Gastroesophageal sphincter (tissue), 3 donors: ENCODE measurements around the gene SECISBP2.

ENCODE experiments used
- CTCF ChIP-seq, 4 experiments: fragments of 200-600 bp in 2 of 4; fragments of 450-650 bp in 2 of 4; sonication (generic) in 1 of 4; IDR thresholded peaks; one replicate each; pipeline ENCODE4 v1.5.1; 2017 to 2019; ENCODE audit warnings: antibody characterized with exemption in 4 of 4, mild to moderate bottlenecking in 2 of 4, moderate library complexity in 2 of 4
- EP300 ChIP-seq: sonication (generic); formaldehyde crosslinking; IDR thresholded peaks from one replicate; pipeline ENCODE4 v1.6.1; 2017; ENCODE audit warnings: antibody characterized with exemption, mild to moderate bottlenecking
- POLR2A ChIP-seq, 2 donors: fragments of 450-650 bp; IDR thresholded peaks; one replicate each; pipeline ENCODE4 v1.6.1; 2017; ENCODE audit warnings: antibody characterized with exemption in 2 of 2, mild to moderate bottlenecking in 2 of 2, moderate library complexity in 1 of 2
- POLR2AphosphoS5 ChIP-seq: sonication (generic); formaldehyde crosslinking; IDR thresholded peaks from one replicate; pipeline ENCODE4 v1.6.1; 2017; ENCODE audit warnings: antibody characterized with exemption

GRCh38 chr9:89345476-89345875 is 27.2 kb downstream of the SECISBP2 start:
- TF ChIP-seq POLR2A (IDR thresholded peaks at IDR 0.05): no peak
- no peak for TF ChIP-seq CTCF (IDR thresholded peaks at IDR 0.05)
- no peak for TF ChIP-seq POLR2AphosphoS5
- no peak for TF ChIP-seq EP300
